NB4 (cell line): ENCODE measurements around the gene TTR.
A peak's percentile ranks its signal among the peaks of the same experiment; 100 is the strongest.

Source experiments
- MYC ChIP-seq: IDR thresholded peaks from 2 replicates; pipeline ENCODE4 v1.6.1; 2011; ENCODE audit warnings: low read depth, low read length
- POLR2A ChIP-seq: IDR thresholded peaks from 2 replicates; pipeline ENCODE4 v1.6.1; 2011; ENCODE audit warnings: mild to moderate bottlenecking; ENCODE audit not compliant: insufficient read length; ENCODE audit errors: extremely low read depth
- TF ChIP-seq, protein P1 (sequence below): IDR thresholded peaks from one replicate; pipeline ENCODE4 v1.5.1; 2012; ENCODE audit warnings: low read depth, low read length
- TF ChIP-seq, protein P2 (sequence below): IDR thresholded peaks from 2 replicates; pipeline ENCODE4 v1.6.1; 2011; ENCODE audit warnings: low read depth, low read length

DNA sequence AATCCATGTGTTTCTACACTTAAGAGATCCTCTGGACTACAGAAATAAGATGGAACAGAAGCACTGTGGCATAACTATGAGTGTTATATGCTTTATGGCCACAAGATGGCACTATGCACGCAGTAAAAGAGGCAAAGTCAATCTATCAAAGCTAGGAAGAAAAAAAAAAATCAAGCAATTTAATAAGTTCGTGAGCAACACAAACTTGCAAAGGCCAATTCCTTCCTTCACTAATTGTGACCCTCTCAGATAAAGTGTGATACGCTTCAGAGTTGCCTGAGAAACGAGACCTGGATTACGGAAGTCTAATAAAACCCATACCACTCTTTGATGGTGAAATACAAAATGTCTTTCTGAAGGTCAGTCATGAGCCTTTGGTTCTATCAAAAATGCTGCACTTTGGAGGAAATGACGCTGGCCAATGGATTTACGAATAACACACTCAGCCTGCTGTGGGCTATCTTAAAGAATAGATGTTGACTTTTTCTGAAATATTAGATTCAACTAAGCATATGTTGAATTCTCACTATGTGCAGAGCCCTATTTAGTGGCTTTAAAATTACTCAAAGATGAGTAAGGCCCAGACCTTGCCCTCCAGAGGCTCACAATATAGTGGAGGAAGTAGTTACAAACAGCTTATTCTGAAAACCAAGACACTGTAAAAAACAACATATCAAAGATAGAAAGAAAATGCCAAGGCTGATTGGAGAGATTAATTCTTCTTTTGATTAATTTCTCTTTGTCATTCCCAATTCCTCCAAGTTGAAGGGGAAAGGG is 35.5 kb upstream of the TTR start:
- TF ChIP-seq, protein P1, sequence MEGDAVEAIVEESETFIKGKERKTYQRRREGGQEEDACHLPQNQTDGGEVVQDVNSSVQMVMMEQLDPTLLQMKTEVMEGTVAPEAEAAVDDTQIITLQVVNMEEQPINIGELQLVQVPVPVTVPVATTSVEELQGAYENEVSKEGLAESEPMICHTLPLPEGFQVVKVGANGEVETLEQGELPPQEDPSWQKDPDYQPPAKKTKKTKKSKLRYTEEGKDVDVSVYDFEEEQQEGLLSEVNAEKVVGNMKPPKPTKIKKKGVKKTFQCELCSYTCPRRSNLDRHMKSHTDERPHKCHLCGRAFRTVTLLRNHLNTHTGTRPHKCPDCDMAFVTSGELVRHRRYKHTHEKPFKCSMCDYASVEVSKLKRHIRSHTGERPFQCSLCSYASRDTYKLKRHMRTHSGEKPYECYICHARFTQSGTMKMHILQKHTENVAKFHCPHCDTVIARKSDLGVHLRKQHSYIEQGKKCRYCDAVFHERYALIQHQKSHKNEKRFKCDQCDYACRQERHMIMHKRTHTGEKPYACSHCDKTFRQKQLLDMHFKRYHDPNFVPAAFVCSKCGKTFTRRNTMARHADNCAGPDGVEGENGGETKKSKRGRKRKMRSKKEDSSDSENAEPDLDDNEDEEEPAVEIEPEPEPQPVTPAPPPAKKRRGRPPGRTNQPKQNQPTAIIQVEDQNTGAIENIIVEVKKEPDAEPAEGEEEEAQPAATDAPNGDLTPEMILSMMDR = peak; percentile 58
- TF ChIP-seq POLR2A = no peak
- TF ChIP-seq, protein P2, sequence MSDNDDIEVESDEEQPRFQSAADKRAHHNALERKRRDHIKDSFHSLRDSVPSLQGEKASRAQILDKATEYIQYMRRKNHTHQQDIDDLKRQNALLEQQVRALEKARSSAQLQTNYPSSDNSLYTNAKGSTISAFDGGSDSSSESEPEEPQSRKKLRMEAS = no peak
- no peak for TF ChIP-seq MYC
